ENCODE results near the gene PICK1.
"Not testable (repeated sequence)": the region's sequence is repeated elsewhere in the genome, so short reads cannot be mapped to it uniquely, and the experiment has no call there.

Gene PICK1

GRCh38 chr22:38030311-38031133, 26.7 kb upstream of the PICK1 start:
- DNase-seq, result peak; percentile 21

DNA sequence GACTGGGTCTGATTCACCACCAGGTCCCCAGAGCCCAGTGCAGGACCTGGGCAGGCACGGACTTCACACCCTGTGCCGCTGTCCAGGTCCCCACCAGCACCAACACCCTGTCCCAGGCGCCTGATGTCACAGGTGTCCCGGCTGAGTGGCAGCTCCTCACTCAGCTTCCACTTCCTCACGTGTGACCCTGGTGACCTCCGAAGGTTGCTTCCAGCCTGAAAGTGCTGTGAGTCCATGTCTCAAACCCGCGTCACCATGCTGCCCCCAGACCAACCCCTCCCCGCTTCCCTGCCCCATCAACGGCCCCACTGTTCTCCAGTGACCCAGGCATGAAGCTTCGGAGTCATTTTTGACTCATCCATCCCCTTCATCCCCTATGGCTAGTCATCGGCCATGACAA, 25.7 kb upstream of the PICK1 start:
- DNase-seq, result no peak

- no peak for DNase-seq
Measured at GRCh38 chr22:38032681-38033521, 24.3 kb upstream of the PICK1 start.

GRCh38 chr22:38033522-38034277, 23.5 kb upstream of the PICK1 start:
- DNase-seq, result peak; percentile 73

DNA sequence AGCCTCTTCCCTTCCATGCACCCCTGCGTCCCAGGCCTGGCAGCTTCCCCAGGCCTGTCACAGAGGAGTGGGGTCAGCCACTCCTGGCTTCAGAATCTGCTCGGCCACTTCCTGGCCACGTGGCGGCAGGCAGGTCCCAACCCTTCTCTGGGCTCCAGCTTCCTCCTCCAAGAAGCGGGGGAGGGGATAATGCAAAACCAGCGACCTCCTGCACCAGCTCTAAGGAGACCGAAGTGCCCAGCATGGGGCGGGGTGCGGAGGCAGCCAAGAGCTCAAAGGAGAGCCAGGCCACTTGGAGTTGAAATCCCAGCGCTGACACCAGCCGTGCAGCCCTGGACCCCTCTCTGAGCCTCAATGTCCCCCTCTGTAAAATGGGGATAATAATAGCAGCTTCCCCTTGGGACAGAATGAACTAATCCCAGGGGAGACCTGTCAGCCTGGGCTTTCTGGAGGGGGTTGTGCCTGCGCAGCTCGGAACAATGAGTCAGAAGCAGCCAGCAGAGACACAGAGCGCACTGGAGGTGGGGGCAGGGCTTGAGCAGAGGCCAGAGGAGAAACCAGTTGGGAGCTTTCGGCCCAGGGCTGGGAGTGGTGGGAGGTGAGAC, 22.8 kb upstream of the PICK1 start:
- no peak for DNase-seq

GRCh38 chr22:38034884-38035529, 22.2 kb upstream of the PICK1 start:
- DNase-seq, result no peak

DNA sequence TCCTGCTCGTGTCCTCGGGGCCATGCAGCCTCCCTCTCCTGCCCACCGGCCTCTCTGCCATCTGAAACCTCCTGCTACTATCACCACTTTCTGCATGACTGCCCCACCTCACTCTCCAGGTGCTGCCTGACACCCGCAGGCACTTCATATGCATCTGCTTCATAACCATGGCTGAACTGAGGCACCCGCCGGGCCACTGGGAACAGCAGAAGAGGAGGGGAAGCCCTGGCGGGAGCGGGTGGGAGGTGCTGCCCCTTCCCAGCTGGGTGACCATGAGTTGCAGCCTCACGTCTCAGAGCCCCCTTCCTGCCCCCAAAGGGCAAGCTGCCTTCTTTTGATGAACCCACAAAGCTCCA, 21.7 kb upstream of the PICK1 start:
- no peak for DNase-seq

DNA sequence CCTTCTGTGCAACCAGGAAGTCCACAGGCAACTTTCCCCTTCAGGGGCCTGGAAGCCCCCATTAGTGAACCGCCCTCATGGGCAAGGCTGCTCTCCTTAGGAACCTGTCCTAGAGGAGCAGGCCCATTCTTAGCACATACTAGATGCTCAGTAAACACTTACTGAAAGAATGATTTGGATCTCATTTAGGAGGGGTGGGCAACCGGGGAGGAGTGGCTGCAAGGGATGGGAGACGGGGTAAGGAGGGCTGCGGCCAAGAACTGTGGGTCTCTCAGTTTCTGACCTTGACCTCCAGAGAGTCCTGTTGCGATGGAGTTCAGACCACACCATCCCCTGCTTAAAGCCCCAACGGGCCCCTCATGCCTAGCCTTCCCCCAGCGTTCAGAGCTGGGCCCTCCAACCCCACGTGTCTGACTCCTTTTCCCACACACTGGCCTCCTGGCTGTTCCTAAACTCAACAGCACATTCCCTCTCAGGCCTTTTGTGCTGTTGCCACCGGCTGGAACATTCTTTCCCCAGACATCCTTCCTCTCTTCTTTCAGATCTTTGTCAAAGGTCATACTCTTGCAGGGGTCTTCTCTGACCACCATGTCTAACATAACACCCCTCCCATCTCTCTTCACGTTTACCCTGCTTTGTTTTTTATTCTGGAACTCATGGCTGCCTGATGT, 20.7 kb upstream of the PICK1 start:
- DNase-seq, result no peak

DNA sequence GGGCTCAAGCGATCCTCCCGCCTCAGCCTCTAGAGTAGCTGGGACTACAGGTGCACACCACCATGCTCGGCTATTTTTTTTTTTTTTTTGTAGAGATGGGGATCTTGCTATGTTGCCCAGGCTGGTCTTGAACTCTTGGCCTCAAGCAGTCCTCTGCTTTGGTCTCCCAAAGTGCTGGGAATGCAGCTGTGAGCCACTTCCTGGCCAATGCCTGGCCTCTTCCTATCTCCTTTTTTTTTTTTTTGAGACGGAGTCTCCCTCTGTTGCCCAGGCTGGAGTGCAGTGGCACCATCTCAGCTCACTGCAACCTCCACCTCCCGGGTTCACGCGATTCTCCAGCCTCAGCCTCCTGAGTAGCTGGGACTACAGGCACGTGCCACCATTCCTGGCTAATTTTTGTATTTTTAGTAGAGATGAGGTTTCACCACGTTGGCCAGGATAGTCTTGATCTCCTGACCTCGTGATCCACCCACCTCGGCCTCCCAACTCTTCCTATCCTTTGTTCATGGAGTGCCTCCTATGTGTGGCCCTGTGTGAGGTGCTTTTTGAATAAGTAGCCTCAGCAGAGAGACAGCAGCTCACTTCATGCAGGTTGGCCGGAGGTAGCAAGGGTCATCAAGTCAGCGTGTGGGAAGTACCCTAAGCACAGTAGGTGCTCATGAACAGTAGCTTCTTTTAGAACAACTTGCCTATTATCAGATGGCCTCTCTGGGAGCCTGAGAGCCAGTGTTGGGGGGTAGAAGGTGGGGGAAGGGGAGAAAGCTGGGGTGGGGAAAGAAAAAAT, 19.6 kb upstream of the PICK1 start:
- not testable (repeated sequence) for DNase-seq

- DNase-seq, result no peak
Measured at GRCh38 chr22:38038426-38038825, 18.8 kb upstream of the PICK1 start.

DNA sequence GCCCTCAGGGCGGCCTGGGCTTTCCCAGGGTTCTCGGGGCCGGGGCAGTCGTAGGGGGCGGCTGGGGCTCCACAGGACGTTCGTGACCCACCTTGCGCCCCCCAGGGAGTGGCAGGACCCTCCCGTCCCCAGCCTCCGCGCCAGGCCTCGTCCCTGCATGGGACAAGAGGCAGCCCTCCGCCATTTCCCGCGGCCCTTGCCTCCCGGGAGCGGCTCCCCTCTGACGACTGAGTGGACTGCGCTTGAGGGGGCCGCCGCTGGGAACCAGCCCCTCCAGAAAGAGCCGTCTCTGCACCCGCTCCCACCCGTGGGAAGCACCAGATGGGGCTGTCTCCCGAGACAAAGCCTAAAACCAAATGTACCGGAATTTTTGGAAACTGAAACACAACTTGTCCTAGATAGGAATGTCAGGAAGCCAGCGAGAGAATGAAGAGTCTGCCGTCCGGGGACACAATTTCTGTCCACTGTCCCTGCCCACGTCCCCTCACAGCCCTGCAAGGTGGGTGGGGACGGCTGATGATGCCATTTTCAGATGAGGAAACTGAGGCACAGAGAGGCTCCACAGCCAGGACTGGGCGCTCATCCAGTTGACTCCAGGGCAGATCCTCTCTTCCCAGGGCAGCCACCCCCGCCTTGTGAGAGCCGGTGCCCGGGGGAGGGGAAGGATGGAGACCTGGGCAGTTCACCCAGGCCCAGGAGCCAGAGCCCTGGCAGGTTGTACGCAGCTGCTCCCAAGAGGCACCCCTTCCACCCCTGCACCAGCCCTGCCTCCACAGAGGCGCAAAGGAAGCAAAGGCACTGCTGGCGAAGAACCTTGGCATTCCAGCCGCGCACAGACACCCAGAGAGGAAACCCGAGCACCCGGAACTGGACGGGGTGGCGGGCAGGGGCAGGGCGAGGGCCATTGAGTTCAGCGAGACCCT, 18.1 kb upstream of the PICK1 start:
- no peak for DNase-seq

- DNase-seq, result no peak
Measured at GRCh38 chr22:38040953-38041759, 16.0 kb upstream of the PICK1 start.

- DNase-seq, result no peak
Measured at GRCh38 chr22:38041760-38042487, 15.3 kb upstream of the PICK1 start.

- DNase-seq, result no peak
Measured at GRCh38 chr22:38042488-38042790, 14.8 kb upstream of the PICK1 start.

DNA sequence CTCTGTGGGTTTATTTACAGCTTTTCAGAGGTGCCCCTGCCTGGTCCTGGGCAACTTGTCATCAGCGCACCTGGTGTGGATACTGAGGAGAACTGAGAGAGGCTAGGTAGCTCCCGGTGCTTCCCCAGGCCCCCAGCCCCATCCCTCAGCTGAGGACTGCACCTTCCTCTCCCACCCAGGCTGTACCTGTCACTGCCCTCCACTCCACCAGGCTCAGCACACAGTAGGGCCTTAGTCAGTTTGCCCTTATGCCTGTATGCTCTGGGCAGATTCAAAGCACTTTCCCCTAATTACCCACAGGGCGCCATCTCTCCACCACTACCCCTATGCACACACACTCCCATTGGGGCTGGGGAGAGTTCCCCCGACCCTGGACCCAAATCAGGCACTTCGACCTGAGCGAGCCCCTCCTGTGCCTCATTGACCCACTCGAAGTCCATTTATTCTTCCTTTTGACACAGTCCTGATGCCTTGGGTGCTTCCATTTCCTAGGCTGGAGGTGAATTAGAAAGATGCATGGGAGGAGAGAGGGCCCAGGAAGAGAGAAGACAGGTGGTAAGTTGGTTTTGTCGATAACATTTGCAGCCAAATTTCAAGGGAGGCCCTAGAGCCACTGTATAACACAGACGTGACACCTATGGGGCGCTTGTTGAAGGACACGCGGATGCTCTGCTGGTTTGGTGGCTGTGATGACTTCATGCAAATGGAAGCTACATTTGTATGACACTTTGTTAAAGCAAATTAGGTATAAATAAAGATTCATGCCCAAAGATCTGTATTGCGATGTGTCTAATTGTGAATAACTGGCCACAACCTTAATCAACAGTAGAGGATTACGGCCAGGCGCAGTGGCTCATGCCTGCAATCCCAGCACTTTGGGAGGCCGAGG, 13.8 kb upstream of the PICK1 start:
- DNase-seq, result no peak

GRCh38 chr22:38046070-38046748, 11.0 kb upstream of the PICK1 start:
- DNase-seq, result no peak
